CD4-positive, alpha-beta T cell treated with Interleukin-1 beta for 1 hour (primary cell): Measurements from ENCODE around the gene MTA2.

ENCODE experiments used
- DNase-seq, 2 donors: peaks; one replicate each; pipeline ENCODE4 v3.0.0-alpha.2; 2020 to 2022

Gene MTA2

GRCh38 chr11:62545437-62546243, 56.0 kb downstream of the MTA2 start:
- DNase-seq, result peak; percentile 67 to 68

GRCh38 chr11:62544581-62545436, 56.9 kb downstream of the MTA2 start:
- peak; percentile 59 to 63 for DNase-seq

GRCh38 chr11:62543680-62544444, 57.8 kb downstream of the MTA2 start:
- DNase-seq, result peak in 1 of 2 donors; percentile 35
